Measurements from ENCODE around the gene NFKBIL1. TPM values are rescaled to one million over a fixed set of nuclear protein-coding genes. Genes with fewer than 3 reads are reported as not detected.

The NFKBIL1 gene
- total and polyA plus RNA-seq, 7 experiments from 2014 or later: 8.7 to 17.2 (median 11.6) TPM

- ATAC-seq: no peak
- intact Hi-C loops (cut with micrococcal nuclease): no loop called here
- H3K9me3 Mint-ChIP-seq: peaks cover 0 to 2% (median 0%) of the 10 kb centered on the region in 11 donors
- no peak overlapping the region for H3K4me3 ChIP-seq (ENCODE audit: low read length)
- H3K27me3 Mint-ChIP-seq: peaks cover 0 to 10% (median 0%) of the 10 kb centered on the region in 5 donors
- H3K27me3 ChIP-seq (ENCODE audit: control insufficient read depth in 2 of 2, insufficient read depth in 2 of 2, low read length in 2 of 2): no peaks in the 10 kb centered on the region
- H3K36me3 ChIP-seq (ENCODE audit: control insufficient read depth in 2 of 3, insufficient read depth in 3 of 3, low read length in 3 of 3): peaks cover 0 to 23% (median 0%) of the 10 kb centered on the region in 3 experiments
- CTCF ChIA-PET: interaction anchor here (0.7 kb wide), 1 partner anchor 18 kb away, joined by 4 read pairs; no protein-coding TSS in a partner anchor
- H3K27ac ChIP-seq (ENCODE audit: low read depth, low read length): no peak overlapping the region
- no peaks in the 10 kb centered on the region for H3K9me3 ChIP-seq (ENCODE audit: control insufficient read depth in 2 of 3, low read length in 3 of 3)
- H3K27ac Mint-ChIP-seq: no peak overlapping the region
- H3K36me3 Mint-ChIP-seq: peaks cover 0 to 22% (median 10%) of the 10 kb centered on the region in 5 donors
- POLR2A ChIA-PET: interaction anchor here (0.7 kb wide), 2 partner anchors 11 to 277 kb away, joined by 4 read pairs; no protein-coding TSS in a partner anchor
- no peaks in the 10 kb centered on the region for H3K4me1 ChIP-seq (ENCODE audit: control insufficient read depth in 2 of 2, insufficient read depth in 2 of 2, low read length in 2 of 2)
- no peak overlapping the region for H3K4me3 Mint-ChIP-seq
- peaks cover 0 to 12% (median 0%) of the 10 kb centered on the region in 7 donors for H3K4me1 Mint-ChIP-seq
- DNase-seq: no peak
Observed at GRCh38 chr6:31513456-31514165, 33.8 kb upstream of the NFKBIL1 start.

GRCh38 chr6:31521835-31522234 is 25.6 kb upstream of the NFKBIL1 start:
- Mint-ChIP-seq H3K9me3 (no peaks in the 10 kb centered on the region), H3K36me3 (no peaks in the 10 kb centered on the region), H3K27ac (no peak overlapping the region), H3K27me3 (peaks cover 0 to 37% (median 0%) of the 10 kb centered on the region in 5 donors), H3K4me3 (no peak overlapping the region), H3K4me1 (no peaks in the 10 kb centered on the region)
- intact Hi-C loops (cut with micrococcal nuclease): no loop called here
- Histone ChIP-seq H3K27ac (ENCODE audit: low read depth, low read length) (no peak overlapping the region), H3K4me3 (ENCODE audit: low read length) (no peak overlapping the region), H3K9me3 (ENCODE audit: control insufficient read depth in 2 of 3, low read length in 3 of 3) (no peaks in the 10 kb centered on the region), H3K36me3 (ENCODE audit: control insufficient read depth in 2 of 3, insufficient read depth in 3 of 3, low read length in 3 of 3) (no peaks in the 10 kb centered on the region), H3K27me3 (ENCODE audit: control insufficient read depth in 2 of 2, insufficient read depth in 2 of 2, low read length in 2 of 2) (no peaks in the 10 kb centered on the region), H3K4me1 (ENCODE audit: control insufficient read depth in 2 of 2, insufficient read depth in 2 of 2, low read length in 2 of 2) (no peaks in the 10 kb centered on the region)
- ATAC-seq (no peak), DNase-seq (no peak)
- CTCF ChIA-PET: no interaction called here
- POLR2A ChIA-PET: no interaction called here

GRCh38 chr6:31525553-31525931 is 21.9 kb upstream of the NFKBIL1 start:
- Mint-ChIP-seq H3K27ac (no peak overlapping the region), H3K27me3 (peaks cover 0 to 20% (median 0%) of the 10 kb centered on the region in 5 donors), H3K4me3 (no peak overlapping the region), H3K9me3 (no peaks in the 10 kb centered on the region), H3K36me3 (peaks cover under 1 to 9% (median 4%) of the 10 kb centered on the region in 5 donors), H3K4me1 (peaks cover 0 to 7% (median 3%) of the 10 kb centered on the region in 7 donors)
- ChIA-PET CTCF (no interaction called here), POLR2A (no interaction called here)
- Histone ChIP-seq H3K4me1 (ENCODE audit: control insufficient read depth in 2 of 2, insufficient read depth in 2 of 2, low read length in 2 of 2) (no peaks in the 10 kb centered on the region), H3K9me3 (ENCODE audit: control insufficient read depth in 2 of 3, low read length in 3 of 3) (no peaks in the 10 kb centered on the region), H3K4me3 (ENCODE audit: low read length) (no peak overlapping the region), H3K27me3 (ENCODE audit: control insufficient read depth in 2 of 2, insufficient read depth in 2 of 2, low read length in 2 of 2) (no peaks in the 10 kb centered on the region), H3K27ac (ENCODE audit: low read depth, low read length) (no peak overlapping the region), H3K36me3 (ENCODE audit: control insufficient read depth in 2 of 3, insufficient read depth in 3 of 3, low read length in 3 of 3) (peaks cover 7 to 11% (median 7%) of the 10 kb centered on the region in 3 experiments)
- ATAC-seq (no peak), DNase-seq (no peak)
- intact Hi-C loops (cut with micrococcal nuclease): no loop called here

GRCh38 chr6:31525932-31526591 is 21.3 kb upstream of the NFKBIL1 start:
- no peaks in the 10 kb centered on the region for H3K4me1 ChIP-seq (ENCODE audit: control insufficient read depth in 2 of 2, insufficient read depth in 2 of 2, low read length in 2 of 2)
- ChIA-PET POLR2A (no interaction called here), CTCF (interaction anchor here (0.9 kb wide), 1 partner anchor 128 kb away, joined by 3 read pairs; no protein-coding TSS in a partner anchor)
- no peaks in the 10 kb centered on the region for H3K9me3 ChIP-seq (ENCODE audit: control insufficient read depth in 2 of 3, low read length in 3 of 3)
- Mint-ChIP-seq H3K4me1 (peaks cover 0 to 10% (median 6%) of the 10 kb centered on the region in 7 donors), H3K27me3 (peaks cover 0 to 17% (median 0%) of the 10 kb centered on the region in 5 donors), H3K4me3 (no peak overlapping the region), H3K9me3 (no peaks in the 10 kb centered on the region), H3K36me3 (peaks cover 3 to 13% (median 6%) of the 10 kb centered on the region in 5 donors), H3K27ac (peak overlapping the region in 1 of 9 donors; percentile 74)
- ATAC-seq (peak; percentile 18), DNase-seq (no peak)
- no peak overlapping the region for H3K4me3 ChIP-seq (ENCODE audit: low read length)
- H3K27ac ChIP-seq (ENCODE audit: low read depth, low read length): no peak overlapping the region
- H3K27me3 ChIP-seq (ENCODE audit: control insufficient read depth in 2 of 2, insufficient read depth in 2 of 2, low read length in 2 of 2): no peaks in the 10 kb centered on the region
- intact Hi-C loops (cut with micrococcal nuclease): no loop called here
- H3K36me3 ChIP-seq (ENCODE audit: control insufficient read depth in 2 of 3, insufficient read depth in 3 of 3, low read length in 3 of 3): peaks cover 12 to 16% (median 13%) of the 10 kb centered on the region in 3 experiments

GRCh38 chr6:31528307-31528777 is 19.1 kb upstream of the NFKBIL1 start:
- POLR2A ChIA-PET: interaction anchor here (2.0 kb wide), 1 partner anchor 11 kb away, joined by 9 read pairs; no protein-coding TSS in a partner anchor
- intact Hi-C loops (cut with micrococcal nuclease): no loop called here
- no peaks in the 10 kb centered on the region for H3K27me3 ChIP-seq (ENCODE audit: control insufficient read depth in 2 of 2, insufficient read depth in 2 of 2, low read length in 2 of 2)
- H3K36me3 ChIP-seq (ENCODE audit: control insufficient read depth in 2 of 3, insufficient read depth in 3 of 3, low read length in 3 of 3): peaks cover 23 to 38% (median 24%) of the 10 kb centered on the region in 3 experiments
- Mint-ChIP-seq H3K4me1 (peaks cover 8 to 23% (median 10%) of the 10 kb centered on the region in 7 donors), H3K27ac (peak overlapping the region in 3 of 9 donors; percentile 42 to 73 (median 72)), H3K27me3 (no peaks in the 10 kb centered on the region), H3K4me3 (no peak overlapping the region), H3K9me3 (no peaks in the 10 kb centered on the region), H3K36me3 (peaks cover 3 to 27% (median 11%) of the 10 kb centered on the region in 5 donors)
- H3K4me1 ChIP-seq (ENCODE audit: control insufficient read depth in 2 of 2, insufficient read depth in 2 of 2, low read length in 2 of 2): no peaks in the 10 kb centered on the region
- CTCF ChIA-PET: interaction anchor here (0.6 kb wide), 1 partner anchor 13 kb away, joined by 4 read pairs; no protein-coding TSS in a partner anchor
- no peaks in the 10 kb centered on the region for H3K9me3 ChIP-seq (ENCODE audit: control insufficient read depth in 2 of 3, low read length in 3 of 3)
- H3K27ac ChIP-seq (ENCODE audit: low read depth, low read length): no peak overlapping the region
- DNase-seq (no peak), ATAC-seq (peak; percentile 22)
- H3K4me3 ChIP-seq (ENCODE audit: low read length): no peak overlapping the region

- ChIA-PET CTCF (no interaction called here), POLR2A (interaction anchor here (0.5 to 2.0 kb wide), 2 partner anchors 11 to 78 kb away, joined by 4 to 9 read pairs; no protein-coding TSS in a partner anchor)
- no peak within 1 kb of the TSS for H3K4me3 Mint-ChIP-seq
- no peaks in the 10 kb centered on the region for H3K27me3 Mint-ChIP-seq
- H3K36me3 Mint-ChIP-seq: peaks cover 3 to 29% (median 13%) of the 10 kb centered on the region in 5 donors
- no peaks in the 10 kb centered on the region for H3K4me1 ChIP-seq (ENCODE audit: control insufficient read depth in 2 of 2, insufficient read depth in 2 of 2, low read length in 2 of 2)
- peak within 1 kb of the TSS in 4 of 9 donors; percentile 32 to 73 (median 57) for H3K27ac Mint-ChIP-seq
- no peak within 1 kb of the TSS for H3K4me3 ChIP-seq (ENCODE audit: low read length)
- DNase-seq (no peak), ATAC-seq (peak; percentile 10)
- no peaks in the 10 kb centered on the region for H3K27me3 ChIP-seq (ENCODE audit: control insufficient read depth in 2 of 2, insufficient read depth in 2 of 2, low read length in 2 of 2)
- no peak within 1 kb of the TSS for H3K27ac ChIP-seq (ENCODE audit: low read depth, low read length)
- no peaks in the 10 kb centered on the region for H3K9me3 ChIP-seq (ENCODE audit: control insufficient read depth in 2 of 3, low read length in 3 of 3)
- H3K36me3 ChIP-seq (ENCODE audit: control insufficient read depth in 2 of 3, insufficient read depth in 3 of 3, low read length in 3 of 3): peaks cover 26 to 43% (median 30%) of the 10 kb centered on the region in 3 experiments
- intact Hi-C loops (cut with micrococcal nuclease): no loop called here
- H3K4me1 Mint-ChIP-seq: peaks cover 8 to 25% (median 14%) of the 10 kb centered on the region in 7 donors
- H3K9me3 Mint-ChIP-seq: no peaks in the 10 kb centered on the region
Observed at GRCh38 chr6:31528821-31529328, 18.5 kb upstream of the NFKBIL1 start, which contains the start of gene MCCD1. Gene MCCD1, plus strand, starts transcription at chr6:31528962. Its CDS starts 53 bp downstream, at chr6:31529015.

All from naive thymus-derived CD4-positive, alpha-beta T cell (primary cell).